Ovary (tissue), 3 donors: ENCODE measurements around the gene TMEM271.

Source experiments
- POLR2A ChIP-seq: fragments of 450-650 bp; IDR thresholded peaks from one replicate; pipeline ENCODE4 v1.6.1; 2017; ENCODE audit warnings: antibody characterized with exemption, mild to moderate bottlenecking, moderate library complexity
- TF ChIP-seq, protein P1 (sequence below), 3 donors: fragments of 450-650 bp in 2 of 3; fragments of 200-600 bp in 1 of 3; IDR thresholded peaks; one replicate each; pipeline versions ENCODE4 v1.5.1 to v1.8.0; 2016 to 2022; ENCODE audit warnings: antibody characterized with exemption in 3 of 3, mild to moderate bottlenecking in 1 of 3
- donor health status: DM: no; HTN: no; CAD: no.

- no peak for TF ChIP-seq POLR2A
- TF ChIP-seq, protein P1, sequence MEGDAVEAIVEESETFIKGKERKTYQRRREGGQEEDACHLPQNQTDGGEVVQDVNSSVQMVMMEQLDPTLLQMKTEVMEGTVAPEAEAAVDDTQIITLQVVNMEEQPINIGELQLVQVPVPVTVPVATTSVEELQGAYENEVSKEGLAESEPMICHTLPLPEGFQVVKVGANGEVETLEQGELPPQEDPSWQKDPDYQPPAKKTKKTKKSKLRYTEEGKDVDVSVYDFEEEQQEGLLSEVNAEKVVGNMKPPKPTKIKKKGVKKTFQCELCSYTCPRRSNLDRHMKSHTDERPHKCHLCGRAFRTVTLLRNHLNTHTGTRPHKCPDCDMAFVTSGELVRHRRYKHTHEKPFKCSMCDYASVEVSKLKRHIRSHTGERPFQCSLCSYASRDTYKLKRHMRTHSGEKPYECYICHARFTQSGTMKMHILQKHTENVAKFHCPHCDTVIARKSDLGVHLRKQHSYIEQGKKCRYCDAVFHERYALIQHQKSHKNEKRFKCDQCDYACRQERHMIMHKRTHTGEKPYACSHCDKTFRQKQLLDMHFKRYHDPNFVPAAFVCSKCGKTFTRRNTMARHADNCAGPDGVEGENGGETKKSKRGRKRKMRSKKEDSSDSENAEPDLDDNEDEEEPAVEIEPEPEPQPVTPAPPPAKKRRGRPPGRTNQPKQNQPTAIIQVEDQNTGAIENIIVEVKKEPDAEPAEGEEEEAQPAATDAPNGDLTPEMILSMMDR (IDR thresholded peaks at IDR 0.05) = no peak
These were observed 30.5 kb downstream of the TMEM271 start for GRCh38 chr4:545612-546011.
